Esophagus muscularis mucosa (tissue), 4 donors: Measurements from ENCODE around the gene PAEP. TPM values are rescaled to one million over a fixed set of nuclear protein-coding genes. Genes with fewer than 3 reads are reported as not detected.

ENCODE experiments used
- DNase-seq: peaks from one replicate; pipeline ENCODE4 v3.0.0-alpha.2; 2017; ENCODE audit errors: extremely low spot score
- H3K27ac ChIP-seq, 4 donors: fragments of 200-600 bp; sonication (generic); replicated peaks in 1 of 4; 1 replicate in 3 of 4; 2 replicates in 1 of 4; pipeline ENCODE4 v1.5.1; 2016 to 2019; ENCODE audit warnings: mild to moderate bottlenecking in 1 of 4
- H3K27me3 ChIP-seq, 4 donors: fragments of 200-600 bp; sonication (generic); one replicate each; pipeline versions ENCODE4 v1.5.1 to v1.6.0; 2016 to 2019
- H3K36me3 ChIP-seq, 4 donors: fragments of 200-600 bp; sonication (generic); one replicate each; pipeline ENCODE4 v1.5.1; 2016 to 2019
- H3K4me1 ChIP-seq, 4 donors: fragments of 200-600 bp; sonication (generic); one replicate each; pipeline ENCODE4 v1.5.1; 2016 to 2019
- H3K4me3 ChIP-seq, 4 donors: fragments of 200-600 bp; sonication (generic); 1 replicate in 2 of 4; 2 replicates in 2 of 4; pipeline ENCODE4 v1.5.1; 2016 to 2019; ENCODE audit warnings: mild to moderate bottlenecking in 4 of 4, moderate library complexity in 1 of 4
- H3K9me3 ChIP-seq, 4 donors: fragments of 200-600 bp; sonication (generic); 1 replicate in 3 of 4; 2 replicates in 1 of 4; pipeline ENCODE4 v1.5.1; 2016 to 2019
- CTCF ChIP-seq, 3 experiments: fragments of 200-600 bp in 2 of 3; fragments of 450-650 bp in 1 of 3; sonication (generic) in 2 of 3; IDR thresholded peaks; one replicate each; pipeline ENCODE4 v1.5.1; 2017 to 2019; ENCODE audit warnings: antibody characterized with exemption in 3 of 3, mild to moderate bottlenecking in 2 of 3, moderate library complexity in 1 of 3
- EP300 ChIP-seq: sonication (generic); formaldehyde crosslinking; IDR thresholded peaks from one replicate; pipeline ENCODE4 v1.6.1; 2017; ENCODE audit warnings: antibody characterized with exemption
- POLR2A ChIP-seq: fragments of 450-650 bp; IDR thresholded peaks from one replicate; pipeline ENCODE4 v1.6.1; 2017; ENCODE audit warnings: antibody characterized with exemption, moderate library complexity, mild to moderate bottlenecking, low read depth
- POLR2AphosphoS5 ChIP-seq, 2 donors: sonication (generic); formaldehyde crosslinking; IDR thresholded peaks; one replicate each; pipeline ENCODE4 v1.6.1; 2017; ENCODE audit warnings: antibody characterized with exemption in 2 of 2
- WGBS: methylation state at CpG from one replicate; pipeline ENCODE4 v1.1.5; 2018; 5-methylcytosine and 5-hydroxymethylcytosine counted together
- intact Hi-C: fragments of 100-400 bp; cut with DNase I; formaldehyde crosslinking; loops from one replicate; pipeline ENCODE4 v1.15.1; 2023
- total RNA-seq, 4 donors: library from RNA; depleted of rRNA; stranded (reverse); fragments of >200 nt; gene quantifications; one replicate each; pipeline versions ENCODE4 v1.1.0 to v1.2.1, GENCODE V29; 2016

Gene PAEP
- total RNA-seq, 4 donors from 2014 or later = not detected

GRCh38 chr9:135579889-135580660 is 18.5 kb downstream of the PAEP start:
- Histone ChIP-seq H3K36me3 (no peaks in the 10 kb centered on the region), H3K27ac (no peak overlapping the region), H3K9me3 (no peaks in the 10 kb centered on the region), H3K4me3 (no peak overlapping the region), H3K4me1 (no peaks in the 10 kb centered on the region), H3K27me3 (peaks cover 0 to 69% (median 2%) of the 10 kb centered on the region in 4 donors)
- no peak for DNase-seq
- intact Hi-C loops = no loop called here
- WGBS = 68% methylated on average over 10 of the region's 10 CpGs
- TF ChIP-seq POLR2AphosphoS5 (IDR thresholded peaks at IDR 0.05) (no peak), CTCF (IDR thresholded peaks at IDR 0.05) (no peak), EP300 (no peak), POLR2A (no peak)

DNA sequence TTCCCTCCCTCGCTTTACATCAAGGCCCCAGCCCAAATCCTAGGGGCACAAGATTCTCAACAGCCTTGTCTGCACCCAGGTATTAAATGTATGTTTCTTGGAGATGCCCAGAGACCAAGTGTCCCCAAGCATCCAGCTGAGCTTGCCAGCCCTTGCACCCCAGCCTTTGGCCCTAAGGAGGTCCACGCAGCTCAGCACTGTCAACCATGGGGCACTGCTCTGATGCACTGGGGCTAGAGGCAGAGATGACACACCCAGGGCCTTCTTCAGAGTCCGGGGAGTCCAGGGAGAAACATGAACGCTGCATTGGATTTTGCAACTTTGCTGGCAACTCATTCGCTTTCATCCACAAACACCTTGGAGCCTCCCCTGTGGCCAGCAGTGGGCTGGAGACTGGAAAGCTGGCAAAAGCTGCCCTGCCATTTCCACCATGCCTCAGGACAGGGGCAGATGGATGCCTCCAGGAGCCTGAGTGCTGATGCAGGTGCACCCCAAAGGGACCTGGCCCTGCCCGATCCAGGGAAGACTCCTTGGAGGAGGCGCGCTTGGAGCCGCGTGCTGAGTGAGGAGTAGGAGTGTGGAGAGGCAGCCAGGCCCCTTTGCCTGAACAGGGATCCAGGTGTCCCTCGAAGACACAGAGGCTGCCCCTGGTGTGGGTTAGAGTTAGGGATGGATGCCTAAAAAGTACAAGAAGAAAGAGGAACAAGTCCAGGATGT is 19.3 kb downstream of the PAEP start:
- DNase-seq = no peak
- intact Hi-C loops = no loop called here
- H3K27me3 ChIP-seq = peaks cover 0 to 71% (median 2%) of the 10 kb centered on the region in 4 donors
- H3K4me3 ChIP-seq = no peak overlapping the region
- no peak overlapping the region for H3K27ac ChIP-seq
- no peaks in the 10 kb centered on the region for H3K36me3 ChIP-seq
- H3K4me1 ChIP-seq = no peaks in the 10 kb centered on the region
- no peaks in the 10 kb centered on the region for H3K9me3 ChIP-seq
- no peak for TF ChIP-seq EP300
- no peak for TF ChIP-seq CTCF (IDR thresholded peaks at IDR 0.05)
- no peak for TF ChIP-seq POLR2AphosphoS5 (IDR thresholded peaks at IDR 0.05)
- no peak for TF ChIP-seq POLR2A
- WGBS = 88% methylated on average over 10 of the region's 11 CpGs

- no peaks in the 10 kb centered on the region for H3K4me1 ChIP-seq
- no peak for TF ChIP-seq CTCF (IDR thresholded peaks at IDR 0.05)
- TF ChIP-seq EP300 = no peak
- no peak for TF ChIP-seq POLR2A
- no peak for TF ChIP-seq POLR2AphosphoS5 (IDR thresholded peaks at IDR 0.05)
- intact Hi-C loops = no loop called here
- H3K36me3 ChIP-seq = no peaks in the 10 kb centered on the region
- no peak for DNase-seq
- H3K4me3 ChIP-seq = no peak overlapping the region
- no peaks in the 10 kb centered on the region for H3K9me3 ChIP-seq
- no peak overlapping the region for H3K27ac ChIP-seq
- H3K27me3 ChIP-seq = peaks cover 0 to 71% (median 2%) of the 10 kb centered on the region in 4 donors
- 89% methylated on average over 18 of the region's 18 CpGs for WGBS
These were observed 20.3 kb downstream of the PAEP start for GRCh38 chr9:135581636-135582426.

- WGBS = 86% methylated on average over 6 of the region's 14 CpGs
- H3K9me3 ChIP-seq = no peaks in the 10 kb centered on the region
- no peak for TF ChIP-seq EP300
- TF ChIP-seq POLR2AphosphoS5 (IDR thresholded peaks at IDR 0.05) = no peak
- TF ChIP-seq CTCF (IDR thresholded peaks at IDR 0.05) = no peak
- no peak for TF ChIP-seq POLR2A
- no peak for DNase-seq
- intact Hi-C loops = no loop called here
- H3K4me1 ChIP-seq = no peaks in the 10 kb centered on the region
- H3K27me3 ChIP-seq = peaks cover 0 to 71% (median 2%) of the 10 kb centered on the region in 4 donors
- H3K36me3 ChIP-seq = no peaks in the 10 kb centered on the region
- no peak overlapping the region for H3K4me3 ChIP-seq
- no peak overlapping the region for H3K27ac ChIP-seq
These were observed 21.0 kb downstream of the PAEP start for GRCh38 chr9:135582541-135582940.
